WTC11 (cell line): Measurements from ENCODE around the gene C1QTNF6.

Experiments
- CTCF ChIP-seq: fragments of 200-600 bp; IDR thresholded peaks from 2 replicates; pipeline ENCODE4 v1.8.0; 2022; ENCODE audit warnings: antibody characterized with exemption
- E2F1 ChIP-seq: sonication (generic); formaldehyde crosslinking; IDR thresholded peaks from 2 replicates; pipeline ENCODE4 v1.8.0; 2022; ENCODE audit warnings: mild to moderate bottlenecking, missing genetic modification reagents
- JAZF1 ChIP-seq: fragments of 250-450 bp; sonication (Bioruptor Pico); IDR thresholded peaks from 2 replicates; pipeline ENCODE4 v1.9.0; 2021; ENCODE audit warnings: moderate library complexity, mild to moderate bottlenecking, inconsistent platforms
- MAX ChIP-seq: sonication (generic); formaldehyde crosslinking; IDR thresholded peaks from 2 replicates; pipeline ENCODE4 v1.8.0; 2022; ENCODE audit warnings: mild to moderate bottlenecking, missing genetic modification reagents
- PRDM15 ChIP-seq: sonication (generic); formaldehyde crosslinking; IDR thresholded peaks from 2 replicates; pipeline ENCODE4 v1.8.0; 2022; ENCODE audit warnings: missing genetic modification reagents

GRCh38 chr22:37171662-37172061, 16.4 kb downstream of the C1QTNF6 start:
- no peak for TF ChIP-seq E2F1 (CRISPR knock-in tag)
- TF ChIP-seq JAZF1 (CRISPR knock-in tag) = no peak
- TF ChIP-seq CTCF = no peak
- TF ChIP-seq PRDM15 (CRISPR knock-in tag) = no peak
- TF ChIP-seq MAX (CRISPR knock-in tag) = no peak
